NCI-H2107 treated with DMSO at 0.1 percent for 48 hours (cell line): ENCODE results near the gene HNF4A.

Experiments used
- DNase-seq: peaks from one replicate; lab custom pipeline; 2025; ENCODE audit not compliant: unreplicated experiment; lab: John Stamatoyannopoulos, UW

Gene HNF4A

DNA sequence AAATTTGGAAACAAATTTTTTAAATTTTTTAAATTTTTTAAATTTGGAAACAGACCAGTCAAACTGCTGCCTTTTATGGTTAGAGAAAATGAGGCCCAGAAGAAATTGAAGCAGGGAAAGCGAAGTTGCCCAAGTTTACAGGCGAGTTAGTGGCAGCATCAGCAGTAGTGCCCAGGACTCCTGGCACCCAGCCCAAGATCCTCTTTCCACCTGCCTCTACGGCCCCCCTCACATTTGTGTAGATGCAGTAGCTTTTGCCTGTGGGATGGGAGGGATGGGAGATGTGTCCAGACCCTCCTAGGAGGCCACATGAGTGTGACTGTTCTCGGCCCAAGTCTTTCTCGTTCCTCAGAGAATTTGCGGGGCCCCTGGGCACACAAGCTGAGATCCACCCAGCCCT, 49.8 kb downstream of the HNF4A start:
- DNase-seq = no peak

DNA sequence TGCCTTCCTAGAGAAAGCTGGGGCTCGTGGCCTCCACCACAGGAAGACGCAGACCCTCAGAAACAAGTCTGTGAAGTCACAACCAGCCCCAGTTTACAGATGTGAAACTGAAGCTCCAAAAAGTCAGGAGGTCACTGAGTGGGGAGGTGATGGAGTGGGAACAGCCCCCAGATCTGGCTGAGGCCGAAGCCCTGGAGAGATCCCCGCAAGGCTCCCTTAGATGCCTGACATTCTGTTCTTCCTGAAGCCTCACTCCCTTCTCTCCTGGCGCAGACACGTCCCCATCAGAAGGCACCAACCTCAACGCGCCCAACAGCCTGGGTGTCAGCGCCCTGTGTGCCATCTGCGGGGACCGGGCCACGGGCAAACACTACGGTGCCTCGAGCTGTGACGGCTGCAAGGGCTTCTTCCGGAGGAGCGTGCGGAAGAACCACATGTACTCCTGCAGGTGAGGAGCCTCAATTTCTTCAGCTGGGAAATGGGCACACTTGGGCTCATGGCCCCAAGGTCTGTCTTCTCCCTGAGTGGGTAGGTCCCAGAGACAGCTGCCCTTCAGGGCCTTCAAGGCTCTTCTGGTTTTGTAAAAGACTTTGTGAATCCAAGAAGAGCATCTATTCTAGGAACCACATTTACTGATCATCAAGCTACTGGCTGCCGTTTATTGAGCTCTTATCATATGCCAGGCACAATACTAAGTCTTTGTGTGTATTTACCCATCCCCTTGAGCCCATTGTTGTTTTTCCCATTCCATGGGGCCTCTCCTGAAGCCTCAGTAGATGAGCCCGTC, 50.5 kb downstream of the HNF4A start:
- no peak for DNase-seq

DNA sequence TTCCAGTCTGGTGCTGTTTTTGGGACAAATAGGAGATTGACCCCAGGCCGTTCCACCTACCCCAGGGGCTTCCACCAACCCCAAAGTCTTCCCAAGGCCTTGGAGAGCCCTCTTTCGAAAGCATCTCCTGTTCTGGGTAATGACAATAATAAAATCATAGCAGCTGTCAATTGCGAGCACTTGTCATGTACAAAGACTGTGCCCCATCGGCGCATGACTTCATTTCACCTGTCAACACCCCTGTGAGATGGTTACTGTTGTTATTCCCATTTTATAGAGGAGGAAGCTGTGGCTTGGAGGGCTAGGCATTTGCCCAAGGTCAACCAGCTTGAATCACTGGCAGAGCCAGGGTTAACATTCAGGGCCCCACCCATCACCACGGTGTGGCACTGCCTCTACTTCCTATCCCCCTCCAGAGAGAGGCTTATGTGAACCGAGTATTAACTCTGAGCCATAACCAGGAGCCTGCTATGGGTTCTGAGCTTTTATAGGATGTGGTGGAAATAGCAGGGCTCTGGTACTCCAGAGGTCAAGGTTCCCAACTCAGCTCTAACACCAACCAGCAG, 51.2 kb downstream of the HNF4A start:
- no peak for DNase-seq

DNA sequence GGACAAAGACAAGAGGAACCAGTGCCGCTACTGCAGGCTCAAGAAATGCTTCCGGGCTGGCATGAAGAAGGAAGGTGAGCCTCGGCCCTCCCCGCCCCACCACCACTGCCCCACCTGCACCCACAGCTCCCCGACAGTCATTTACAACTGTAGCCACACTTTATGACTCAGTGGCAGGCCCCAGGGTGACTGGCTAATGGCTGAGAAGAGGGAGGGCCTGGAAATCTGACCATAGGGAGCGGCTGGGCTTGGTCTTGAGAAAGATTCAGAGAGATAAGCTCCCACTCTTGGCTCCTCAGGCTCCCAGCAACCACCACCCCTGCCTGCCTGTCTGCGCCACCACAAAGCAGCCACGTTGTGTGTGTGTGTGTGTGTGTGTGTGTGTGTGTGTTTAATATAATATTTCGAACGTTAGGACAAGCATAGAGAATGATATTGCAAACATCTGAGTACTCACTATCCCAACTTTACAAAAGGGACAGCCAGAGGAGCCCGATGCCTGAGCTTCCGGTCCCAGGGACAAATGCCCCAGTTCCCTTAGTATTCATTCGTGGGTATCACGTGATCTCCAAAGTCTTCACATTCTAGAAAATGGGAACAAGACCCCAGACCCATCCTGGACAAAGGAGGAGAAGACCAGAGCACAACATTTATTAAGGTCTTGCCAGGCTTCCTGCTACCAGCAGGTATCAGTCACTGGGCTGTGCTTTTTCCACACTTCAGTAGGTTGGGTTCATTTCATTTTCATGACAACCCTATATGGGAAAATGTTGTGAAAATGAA, 52.1 kb downstream of the HNF4A start:
- no peak for DNase-seq

DNA sequence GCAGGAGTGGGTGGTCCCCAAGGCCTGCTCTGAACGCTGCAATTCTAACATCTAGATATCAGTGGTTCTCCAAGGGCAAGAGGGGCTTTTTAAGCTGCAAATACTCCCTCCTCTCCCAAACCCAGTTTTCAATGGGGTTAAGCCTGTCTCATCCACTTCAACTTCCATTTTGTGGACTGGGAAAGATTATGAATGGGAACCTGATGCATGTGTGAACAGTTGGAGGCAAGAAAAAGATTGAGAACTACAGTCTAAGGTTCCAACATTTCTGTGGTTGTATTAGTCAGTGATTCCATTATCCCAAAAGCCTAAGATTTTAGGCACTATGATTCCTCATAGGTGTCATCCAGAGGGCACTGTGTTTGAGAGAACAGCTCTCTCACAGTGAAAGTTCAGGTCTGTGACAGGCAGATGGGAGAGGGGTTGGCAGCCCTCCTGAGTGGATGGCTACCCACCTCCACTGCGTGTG, 53.7 kb downstream of the HNF4A start:
- no peak for DNase-seq

DNA sequence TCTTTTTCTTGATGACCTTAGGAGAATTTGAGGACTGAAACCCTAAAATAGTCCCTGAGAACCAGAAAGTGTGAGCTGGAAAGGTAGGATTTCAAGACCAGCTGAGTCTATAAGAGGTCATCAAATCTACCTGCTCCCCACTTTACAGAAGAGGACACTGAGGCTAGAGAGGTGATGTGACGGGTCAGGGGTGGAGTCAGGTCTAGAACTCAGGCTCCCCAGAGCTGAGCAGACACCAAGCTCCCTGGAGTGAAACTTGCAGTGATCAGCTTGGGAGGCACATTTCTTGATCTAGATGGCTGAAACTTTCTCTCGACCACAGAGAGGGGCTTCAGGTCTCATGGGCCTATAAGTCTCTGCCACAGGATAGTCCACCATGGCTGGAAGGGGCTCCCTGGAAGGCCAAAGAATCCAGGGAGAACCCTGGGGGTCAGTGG, 55.1 kb downstream of the HNF4A start:
- DNase-seq = no peak

DNA sequence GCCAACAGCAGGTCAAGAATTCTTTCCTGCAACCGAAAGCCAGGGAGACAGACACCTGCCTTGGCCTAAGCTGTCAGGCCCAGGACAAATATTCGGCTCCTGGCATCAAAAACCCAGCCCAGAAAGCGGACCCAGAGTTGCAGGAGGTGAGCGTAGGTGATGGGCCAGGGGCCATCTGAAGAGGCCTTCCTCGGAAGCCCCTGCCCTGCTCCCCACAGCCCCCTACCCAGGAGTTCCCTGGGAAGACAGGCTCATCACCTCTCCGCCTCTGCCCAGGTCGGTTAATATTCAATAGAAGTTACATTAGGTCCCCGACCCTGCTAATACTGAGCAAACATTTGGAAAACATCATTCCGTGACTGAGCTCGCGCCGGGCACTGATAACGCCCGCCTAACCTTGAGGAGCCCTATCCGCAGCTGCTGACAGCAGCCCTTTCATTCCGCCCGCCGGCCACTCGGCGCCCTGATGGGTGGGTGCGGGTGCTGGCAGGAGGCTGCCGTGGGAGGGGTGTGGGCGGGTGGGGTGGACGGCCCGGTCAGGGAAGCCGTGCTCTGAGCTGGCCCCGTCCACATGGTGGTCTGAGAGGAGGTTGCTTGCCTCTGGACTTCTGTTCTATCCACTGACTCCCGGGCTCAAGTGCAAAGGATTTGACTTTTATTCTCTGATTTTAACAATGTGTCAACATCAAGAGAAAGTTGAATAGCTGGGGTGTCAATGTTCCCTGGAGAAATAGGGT, 55.7 kb downstream of the HNF4A start:
- no peak for DNase-seq

DNA sequence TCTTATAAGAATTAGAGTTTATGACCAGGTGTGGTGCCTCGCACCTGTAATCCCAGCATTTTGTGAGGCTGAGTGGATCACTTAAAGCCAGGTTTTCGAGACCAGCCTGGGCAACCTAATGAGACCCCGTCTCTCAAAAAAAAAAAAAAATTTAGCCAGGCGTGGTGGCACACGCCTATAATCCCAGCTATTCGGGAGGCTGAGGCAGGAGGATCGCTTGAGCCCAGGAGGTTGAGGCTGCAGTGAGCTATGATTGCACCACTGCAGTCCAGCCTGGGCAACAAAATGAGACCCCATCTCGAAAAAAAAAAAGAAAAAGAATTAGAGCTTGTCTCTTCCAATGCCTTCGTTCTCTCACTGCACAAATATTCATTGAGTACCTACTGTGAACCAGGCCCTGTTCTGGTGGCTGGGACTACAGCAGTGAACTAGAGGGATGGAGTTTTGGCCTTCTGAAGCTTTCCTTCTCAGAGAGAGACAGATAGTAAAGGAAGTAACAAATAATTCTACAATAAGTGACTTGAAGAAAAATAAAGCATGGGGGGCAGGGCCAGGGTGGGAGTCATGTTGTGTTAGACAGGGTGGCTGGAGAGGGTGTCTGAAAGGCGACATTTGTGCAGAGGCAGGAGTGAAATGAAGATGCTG, 56.4 kb downstream of the HNF4A start:
- no peak for DNase-seq

DNA sequence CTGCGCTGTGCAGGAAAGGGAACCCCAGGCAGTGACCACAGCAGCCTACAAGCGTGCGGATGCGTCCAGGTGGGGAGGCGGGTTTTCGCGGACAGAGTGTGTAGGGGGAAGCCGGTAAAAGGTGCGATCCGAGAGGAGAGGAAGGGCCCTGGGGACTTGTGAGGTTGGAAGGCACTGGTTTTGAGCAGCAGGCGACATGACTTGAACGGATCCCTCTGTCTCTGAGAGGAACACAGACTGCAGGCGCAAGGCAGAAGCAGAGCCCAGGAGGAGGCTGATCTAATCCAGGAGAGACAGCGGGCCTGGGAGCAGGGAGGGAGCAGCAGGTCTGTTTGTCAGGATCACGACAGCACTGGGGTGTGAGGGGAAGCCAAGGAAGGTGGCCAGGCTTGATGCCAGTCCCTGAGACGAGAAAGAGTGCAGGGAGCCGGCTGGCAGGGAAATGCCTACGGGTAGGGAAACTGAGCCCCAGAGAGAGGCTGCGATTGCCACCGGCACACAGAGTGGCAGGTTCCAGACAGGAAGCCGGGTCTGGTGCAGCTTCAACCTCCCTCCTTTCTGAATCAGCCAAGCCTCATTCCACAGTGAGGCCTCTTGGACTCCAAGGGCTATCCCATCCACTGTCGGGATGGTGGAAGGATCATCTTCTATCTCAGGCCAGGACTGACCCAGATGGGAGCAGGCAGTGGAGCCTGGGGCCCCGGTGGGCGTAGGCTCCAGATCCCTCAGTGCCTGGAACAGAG, 57.1 kb downstream of the HNF4A start:
- no peak for DNase-seq

DNA sequence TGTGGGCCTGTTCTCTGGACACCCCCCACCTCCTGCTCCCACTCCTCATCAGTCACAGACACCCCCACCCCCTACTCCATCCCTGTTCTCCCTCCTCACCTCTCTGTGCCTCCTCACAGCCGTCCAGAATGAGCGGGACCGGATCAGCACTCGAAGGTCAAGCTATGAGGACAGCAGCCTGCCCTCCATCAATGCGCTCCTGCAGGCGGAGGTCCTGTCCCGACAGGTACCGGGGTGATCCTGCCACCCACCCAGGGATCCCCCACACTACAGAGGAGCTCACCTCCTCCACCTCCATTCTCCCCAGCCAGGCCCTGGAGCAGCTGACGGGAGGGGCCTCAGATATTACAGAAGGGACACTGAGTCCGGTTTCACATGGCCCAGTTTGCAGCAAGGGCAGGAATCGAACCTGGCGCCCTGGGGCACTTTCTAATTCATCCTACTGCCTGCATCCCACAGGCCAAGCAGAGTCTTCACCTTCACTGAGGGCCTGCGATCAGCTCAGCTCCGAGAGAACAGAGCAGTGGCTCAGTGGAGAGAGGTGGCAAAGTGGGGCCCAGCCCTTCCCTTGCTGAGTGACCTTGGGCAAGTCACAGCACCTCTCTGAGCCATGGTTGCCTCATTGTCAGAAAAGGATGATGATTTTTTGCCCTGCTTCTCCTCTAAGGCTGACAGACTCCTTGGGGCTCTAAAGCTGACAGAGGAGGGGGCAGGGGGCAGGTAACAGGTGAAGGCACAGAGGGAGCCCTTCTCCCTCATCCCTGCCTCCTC, 58.3 kb downstream of the HNF4A start:
- no peak for DNase-seq

DNA sequence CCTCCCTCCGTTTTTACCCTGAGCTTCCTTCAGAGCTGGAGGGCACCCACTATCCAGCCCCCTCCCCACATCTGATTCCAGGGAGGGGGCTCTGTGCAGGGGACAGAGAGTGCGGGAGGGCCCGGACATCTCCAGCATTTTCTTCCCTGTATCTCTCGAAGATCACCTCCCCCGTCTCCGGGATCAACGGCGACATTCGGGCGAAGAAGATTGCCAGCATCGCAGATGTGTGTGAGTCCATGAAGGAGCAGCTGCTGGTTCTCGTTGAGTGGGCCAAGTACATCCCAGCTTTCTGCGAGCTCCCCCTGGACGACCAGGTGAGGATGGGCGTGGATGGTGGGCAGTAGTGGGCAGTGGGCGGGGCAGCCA, 58.8 kb downstream of the HNF4A start:
- DNase-seq = no peak

DNA sequence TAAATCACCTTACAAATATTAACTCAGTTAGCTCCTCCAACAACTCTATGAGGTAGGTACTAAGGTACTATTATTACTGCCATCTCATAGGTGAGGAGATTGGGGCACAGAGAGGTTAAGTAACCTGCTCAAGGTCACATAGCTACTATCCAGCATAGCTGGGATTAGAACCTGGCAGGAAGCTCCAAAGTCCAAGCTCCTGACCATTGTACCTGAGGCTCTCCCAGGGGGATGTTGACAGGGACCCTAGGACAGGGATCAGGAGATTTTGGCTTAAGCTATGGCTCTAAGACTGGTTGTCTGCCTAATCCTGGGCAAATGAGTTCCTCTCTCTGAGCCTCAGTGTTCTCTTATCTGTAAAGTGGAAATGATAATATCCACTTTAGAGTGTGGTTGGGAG, 59.3 kb downstream of the HNF4A start:
- no peak for DNase-seq

DNA sequence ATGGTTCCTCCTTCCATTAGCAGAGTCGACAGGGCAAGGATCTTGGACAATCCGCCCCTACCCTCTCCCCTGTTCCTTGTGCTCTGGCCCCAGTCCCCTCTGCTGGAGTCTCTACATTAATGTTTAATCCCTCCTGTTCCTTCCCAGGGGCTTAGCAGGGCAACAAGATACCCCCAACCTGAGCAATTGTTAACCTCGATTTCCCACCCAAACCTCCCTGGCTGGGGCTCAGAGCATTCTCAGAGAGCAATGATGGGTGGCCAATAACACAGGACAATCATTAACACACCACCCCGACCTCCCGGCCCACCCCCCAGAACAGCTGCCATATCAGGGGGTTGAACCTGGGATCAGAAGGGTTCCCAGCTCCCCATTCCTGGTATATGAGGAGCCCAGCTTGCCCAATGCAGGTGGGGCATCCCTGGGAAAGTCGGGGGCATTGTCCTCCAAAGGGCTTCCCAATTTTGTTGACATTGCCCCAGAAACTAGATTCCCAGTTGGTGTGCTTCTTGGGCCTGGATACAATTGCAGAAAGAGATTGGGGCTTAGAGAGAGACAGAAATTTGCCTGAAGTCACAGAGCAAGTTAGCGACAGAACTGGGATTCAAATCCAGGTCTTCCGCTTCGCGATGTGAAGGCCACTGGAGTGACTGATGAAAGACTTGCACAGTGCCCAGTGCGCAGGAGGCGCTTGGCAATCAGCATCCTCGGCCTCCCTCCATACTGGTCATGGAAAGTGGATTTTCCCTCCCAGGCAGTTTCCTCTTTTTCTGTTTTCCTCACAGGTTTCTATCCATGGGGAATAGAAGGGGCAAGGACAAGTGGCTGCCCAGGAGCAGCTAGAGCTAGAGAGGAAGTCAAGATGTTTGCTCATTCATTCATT, 60.6 kb downstream of the HNF4A start:
- no peak for DNase-seq

DNA sequence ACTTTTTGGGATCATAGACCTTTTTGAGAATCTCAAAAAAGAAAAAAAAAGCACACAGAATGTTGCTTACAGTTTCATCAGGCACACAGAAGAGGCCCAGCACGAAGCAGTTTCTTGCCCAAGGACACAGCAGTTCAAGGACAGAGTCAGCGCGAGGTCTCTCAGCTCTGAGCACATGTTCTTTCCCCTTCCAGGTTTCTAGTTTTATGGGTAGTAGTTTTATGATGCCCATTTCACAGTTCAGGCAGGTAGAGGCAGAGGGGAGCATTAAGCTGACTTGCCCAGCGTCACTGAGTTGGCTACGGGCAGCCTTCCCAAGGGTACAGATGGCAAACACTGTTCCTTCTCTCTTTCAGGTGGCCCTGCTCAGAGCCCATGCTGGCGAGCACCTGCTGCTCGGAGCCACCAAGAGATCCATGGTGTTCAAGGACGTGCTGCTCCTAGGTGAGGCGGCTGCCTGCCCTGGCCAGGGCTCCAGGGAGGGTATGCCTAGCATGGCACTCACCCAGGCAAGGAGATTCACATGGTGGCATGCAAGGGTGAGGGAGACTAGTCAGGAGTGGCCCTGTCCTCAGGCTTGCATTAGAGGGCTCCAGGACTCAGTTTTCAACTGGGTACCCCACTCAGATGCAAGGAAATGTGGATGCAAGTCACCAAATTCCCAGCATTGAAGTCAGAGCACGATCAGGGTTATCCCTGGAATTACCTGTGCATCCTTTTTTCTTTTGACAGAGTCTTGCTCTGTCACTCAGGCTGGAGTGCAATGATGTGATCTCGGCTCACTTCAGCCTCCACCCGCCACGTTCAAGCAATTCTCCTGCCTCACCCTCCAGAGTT, 62.8 kb downstream of the HNF4A start:
- no peak for DNase-seq

DNA sequence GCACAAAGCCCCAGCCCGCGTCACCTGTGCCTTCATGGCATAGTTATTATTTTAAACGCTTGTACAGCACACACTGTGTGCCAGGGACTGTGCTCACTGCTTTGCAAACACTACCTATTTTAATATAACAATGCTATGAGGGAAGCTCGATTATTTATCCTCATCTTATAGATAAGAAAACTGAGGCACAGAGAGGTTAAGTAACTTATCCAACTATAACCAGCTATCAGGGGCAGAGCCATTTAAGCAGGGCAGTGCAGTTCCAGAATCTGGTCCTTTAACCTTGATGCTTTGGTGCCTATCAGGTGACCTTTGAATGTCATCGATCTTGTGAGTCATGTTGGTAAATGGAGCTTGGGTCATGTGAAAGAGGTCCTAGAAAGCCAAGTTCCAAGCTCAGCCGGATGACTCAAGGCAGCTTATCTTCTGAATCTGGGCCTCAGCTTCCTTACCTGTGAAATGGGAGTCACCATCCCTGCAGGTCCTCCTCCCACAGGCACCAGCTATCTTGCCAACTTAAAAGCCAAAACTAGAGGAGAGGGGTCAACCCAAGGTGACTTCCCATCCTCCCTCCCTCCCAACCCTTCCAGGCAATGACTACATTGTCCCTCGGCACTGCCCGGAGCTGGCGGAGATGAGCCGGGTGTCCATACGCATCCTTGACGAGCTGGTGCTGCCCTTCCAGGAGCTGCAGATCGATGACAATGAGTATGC, 63.8 kb downstream of the HNF4A start:
- no peak for DNase-seq

DNA sequence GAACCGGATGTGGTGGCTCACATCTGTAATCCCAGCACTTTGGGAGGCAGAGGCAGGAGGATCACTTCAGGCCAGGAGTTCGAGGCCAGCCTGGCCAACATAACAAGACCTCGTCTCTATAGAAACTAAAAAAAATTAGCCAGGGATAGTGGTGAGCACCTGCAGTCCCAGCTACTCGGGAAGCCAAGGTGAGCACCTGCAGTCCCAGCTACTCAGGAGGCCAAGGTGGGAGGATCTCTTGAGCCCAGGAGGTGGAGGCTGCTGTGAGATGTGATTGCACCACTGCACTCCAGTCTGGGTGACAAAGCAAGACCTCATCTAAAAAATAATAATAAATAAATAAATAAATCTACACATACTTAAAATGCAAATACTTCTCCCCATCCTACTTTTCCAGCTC, 65.0 kb downstream of the HNF4A start:
- DNase-seq = no peak

DNA sequence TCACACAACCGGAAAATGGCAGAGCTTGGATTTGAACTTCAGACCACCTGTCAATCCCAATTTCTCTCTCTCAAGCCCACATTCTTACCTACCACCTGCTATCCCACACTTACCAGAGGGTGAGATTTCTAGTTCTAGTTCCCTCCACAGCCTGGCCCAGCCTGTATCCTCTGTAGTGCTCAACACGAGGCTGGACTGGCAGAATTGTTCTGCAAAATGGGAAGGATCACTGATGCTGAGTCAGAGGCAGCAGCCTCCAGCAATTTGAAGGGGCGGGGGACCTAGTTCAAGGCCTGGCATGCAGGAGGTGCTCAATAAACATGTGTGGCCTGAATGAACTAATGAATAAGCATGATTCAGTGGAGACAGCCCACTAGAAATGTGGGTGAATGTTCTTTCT, 66.6 kb downstream of the HNF4A start:
- no peak for DNase-seq
